HG02678 (cell line): Measurements from ENCODE around the gene PDE10A.
A peak's percentile ranks its signal among the peaks of the same experiment; 100 is the strongest.
"Not testable (repeated sequence)": the region's sequence is repeated elsewhere in the genome, so short reads cannot be mapped to it uniquely, and the experiment has no call there.

Experiments
- ATAC-seq: cut with Tn5 transposase; IDR thresholded peaks from one replicate; pipeline ENCODE4 v1.9.1; 2021; ENCODE audit warnings: mild to moderate bottlenecking, moderate library complexity; ENCODE audit not compliant: unreplicated experiment

PDE10A gene

GRCh38 chr6:165594584-165595333 is 68.3 kb downstream of the PDE10A start:
- ATAC-seq, result no peak

- not testable (repeated sequence) for ATAC-seq
Measured at GRCh38 chr6:165592947-165593346, 70.1 kb downstream of the PDE10A start.

GRCh38 chr6:165588515-165588914 is 74.5 kb downstream of the PDE10A start:
- ATAC-seq, result no peak

- no peak for ATAC-seq
Measured at GRCh38 chr6:165587206-165587605, 75.8 kb downstream of the PDE10A start.

GRCh38 chr6:165586706-165587105 is 76.3 kb downstream of the PDE10A start:
- no peak for ATAC-seq

GRCh38 chr6:165585060-165585459 is 78.0 kb downstream of the PDE10A start:
- ATAC-seq, result no peak

- ATAC-seq, result no peak
Measured at GRCh38 chr6:165584541-165584940, 78.5 kb downstream of the PDE10A start.

- ATAC-seq, result no peak
Measured at GRCh38 chr6:165581678-165582077, 81.4 kb downstream of the PDE10A start.

- ATAC-seq, result no peak
Measured at GRCh38 chr6:165580136-165580535, 82.9 kb downstream of the PDE10A start.

GRCh38 chr6:165579151-165579550 is 83.9 kb downstream of the PDE10A start:
- ATAC-seq, result no peak

GRCh38 chr6:165577556-165577955 is 85.5 kb downstream of the PDE10A start:
- ATAC-seq, result no peak

- ATAC-seq, result no peak
Measured at GRCh38 chr6:165575158-165575549, 87.9 kb downstream of the PDE10A start.

GRCh38 chr6:165574220-165575157 is 88.6 kb downstream of the PDE10A start:
- ATAC-seq, result peak; percentile 36

- no peak for ATAC-seq
Measured at GRCh38 chr6:165573671-165574070, 89.4 kb downstream of the PDE10A start.

- peak; percentile 79 for ATAC-seq
Measured at GRCh38 chr6:165571721-165572132, 91.3 kb downstream of the PDE10A start.

- no peak for ATAC-seq
Measured at GRCh38 chr6:165571068-165571682, 91.9 kb downstream of the PDE10A start.

- ATAC-seq, result no peak
Measured at GRCh38 chr6:165568326-165568725, 94.7 kb downstream of the PDE10A start.

- no peak for ATAC-seq
Measured at GRCh38 chr6:165566088-165566828, 96.8 kb downstream of the PDE10A start.

GRCh38 chr6:165562421-165563090 is 100.5 kb downstream of the PDE10A start:
- no peak for ATAC-seq

- ATAC-seq, result no peak
Measured at GRCh38 chr6:165559632-165560031, 103.4 kb downstream of the PDE10A start.
